ENCODE data around the gene PPFIA1. TPM values are rescaled to one million over a fixed set of nuclear protein-coding genes. Genes with fewer than 3 reads are reported as not detected.
A peak's percentile ranks its signal among the peaks of the same experiment; 100 is the strongest.

The PPFIA1 gene
- polyA plus RNA-seq, 3 donors from 2014 or later = 4.6 to 13.4 (median 6.3) TPM

DNA sequence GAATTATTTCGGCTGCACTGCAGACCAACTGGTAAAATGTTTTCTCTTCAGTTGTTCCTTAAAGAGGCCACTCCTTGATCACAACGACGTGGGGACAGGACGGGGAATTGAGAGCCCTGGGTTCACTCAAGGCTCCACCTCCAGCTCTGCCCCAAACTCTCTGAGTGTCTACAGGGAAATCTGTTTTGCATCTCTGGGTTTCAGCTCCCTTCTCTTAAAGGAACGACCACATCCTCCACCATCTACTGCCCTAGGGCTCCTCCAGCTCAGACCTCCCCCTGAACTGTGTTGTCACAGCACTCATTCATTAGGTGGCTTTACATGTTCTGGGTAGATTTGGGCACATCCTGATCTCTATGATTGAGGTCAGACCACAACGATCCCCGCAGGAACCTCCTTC is 5.1 kb upstream of the PPFIA1 start:
- Mint-ChIP-seq H3K27me3 (ENCODE audit: low read depth in 3 of 3) (peaks cover 7 to 30% (median 14%) of the 10 kb centered on the region in 3 donors), H3K9me3 (no peaks in the 10 kb centered on the region), H3K36me3 (no peaks in the 10 kb centered on the region), H3K4me1 (peaks cover 9% of the 10 kb centered on the region in 2 donors), H3K4me3 (no peak overlapping the region), H3K27ac (no peak overlapping the region)
- DNase-seq = no peak

DNA sequence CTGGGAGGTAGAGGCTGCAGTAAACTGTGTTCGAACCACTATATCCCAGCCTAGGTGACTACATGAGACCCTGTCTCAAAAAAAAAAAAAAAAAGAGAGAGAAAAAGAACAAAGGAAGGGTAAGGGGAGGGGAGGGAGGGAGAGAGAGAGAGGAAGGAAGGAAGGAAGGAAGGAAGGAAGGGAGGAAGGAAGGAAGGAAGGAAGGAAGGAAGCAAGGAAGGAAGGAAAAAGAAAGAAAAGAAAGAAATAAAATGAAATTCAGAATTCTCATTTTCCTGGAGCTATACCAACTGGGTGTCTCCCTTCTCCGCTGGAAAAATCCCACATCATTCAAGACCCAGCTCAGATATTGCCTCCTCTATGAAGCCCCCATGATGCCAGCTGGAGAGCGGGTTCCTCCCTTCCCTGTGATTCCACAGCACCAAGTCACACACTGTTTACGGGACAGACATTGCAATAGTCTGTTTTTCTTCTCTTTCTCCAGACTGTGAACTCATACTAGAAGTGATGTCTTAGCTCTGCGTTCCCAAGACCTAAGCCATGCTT is 3.0 kb upstream of the PPFIA1 start:
- DNase-seq = no peak
- peaks cover 7 to 30% (median 17%) of the 10 kb centered on the region in 3 donors for H3K27me3 Mint-ChIP-seq (ENCODE audit: low read depth in 3 of 3)
- no peaks in the 10 kb centered on the region for H3K36me3 Mint-ChIP-seq
- H3K4me1 Mint-ChIP-seq = peaks cover 18 to 22% of the 10 kb centered on the region in 2 donors
- no peaks in the 10 kb centered on the region for H3K9me3 Mint-ChIP-seq
- H3K27ac Mint-ChIP-seq = no peak overlapping the region
- H3K4me3 Mint-ChIP-seq = peak overlapping the region in 1 of 5 donors; percentile 30

DNA sequence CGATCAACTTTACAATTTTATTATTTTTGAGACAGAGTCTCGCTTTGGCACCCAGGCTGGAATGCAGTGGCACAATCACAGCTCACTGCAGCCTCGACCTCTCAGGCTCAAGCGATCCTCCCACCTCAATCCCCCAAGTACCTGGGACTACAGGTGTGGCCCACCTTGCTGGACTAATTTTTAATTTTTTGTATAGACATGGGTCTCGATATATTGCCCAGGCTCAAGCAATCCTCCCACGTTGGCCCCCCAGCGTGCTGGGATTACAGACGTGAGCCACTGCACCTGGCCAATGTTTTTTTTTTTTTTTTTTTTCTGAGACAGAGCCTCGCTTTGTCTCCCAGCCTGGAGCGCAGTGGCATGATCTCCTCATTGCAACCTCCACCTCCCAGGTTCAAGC is 2.0 kb upstream of the PPFIA1 start:
- Mint-ChIP-seq H3K4me3 (peak overlapping the region in 3 of 5 donors; percentile 38 to 88 (median 42)), H3K4me1 (peaks cover 20 to 33% of the 10 kb centered on the region in 2 donors), H3K36me3 (peaks cover 0 to 4% (median 0%) of the 10 kb centered on the region in 3 donors), H3K27me3 (ENCODE audit: low read depth in 3 of 3) (peaks cover 7 to 29% (median 17%) of the 10 kb centered on the region in 3 donors), H3K27ac (no peak overlapping the region), H3K9me3 (no peaks in the 10 kb centered on the region)
- DNase-seq = no peak

GRCh38 chr11:70270877-70271648 is 573 bp downstream of the PPFIA1 start:
- peak; percentile 56 to 62 (median 58) for DNase-seq
- Mint-ChIP-seq H3K27ac (peak overlapping the region; percentile 75 to 90 (median 84)), H3K9me3 (no peaks in the 10 kb centered on the region), H3K36me3 (peaks cover 0 to 12% (median 3%) of the 10 kb centered on the region in 3 donors), H3K4me1 (peaks cover 36 to 54% of the 10 kb centered on the region in 2 donors), H3K27me3 (ENCODE audit: low read depth in 3 of 3) (peaks cover 4 to 16% (median 14%) of the 10 kb centered on the region in 3 donors), H3K4me3 (peak overlapping the region; percentile 88 to 93 (median 90))

DNA sequence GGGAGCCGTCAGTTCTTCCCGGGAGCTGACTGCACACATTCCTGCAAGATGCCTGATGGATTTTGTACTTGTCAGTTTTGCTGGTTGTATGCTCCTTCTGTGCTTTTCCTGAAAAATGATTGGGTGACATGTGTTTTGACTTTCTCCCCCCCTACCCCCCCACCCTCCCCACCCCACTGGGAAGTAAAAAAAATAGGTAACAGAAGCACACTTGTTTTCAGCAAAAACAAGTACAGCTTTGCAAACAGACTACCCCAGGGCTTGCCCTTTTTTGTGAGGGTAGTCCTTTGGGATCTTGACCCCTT is 1.1 kb downstream of the PPFIA1 start:
- Mint-ChIP-seq H3K27me3 (ENCODE audit: low read depth in 3 of 3) (peaks cover 4 to 16% (median 14%) of the 10 kb centered on the region in 3 donors), H3K4me1 (peaks cover 37 to 59% of the 10 kb centered on the region in 2 donors), H3K4me3 (peak overlapping the region; percentile 88 to 93 (median 90)), H3K27ac (peak overlapping the region; percentile 78 to 90 (median 84)), H3K9me3 (no peaks in the 10 kb centered on the region), H3K36me3 (peaks cover 0 to 12% (median 3%) of the 10 kb centered on the region in 3 donors)
- no peak for DNase-seq

GRCh38 chr11:70272009-70272408 is 1.5 kb downstream of the PPFIA1 start:
- Mint-ChIP-seq H3K4me3 (peak overlapping the region; percentile 69 to 82 (median 80)), H3K9me3 (no peaks in the 10 kb centered on the region), H3K27ac (peak overlapping the region in 4 of 6 donors; percentile 17 to 81 (median 76)), H3K27me3 (ENCODE audit: low read depth in 3 of 3) (peaks cover 4 to 16% (median 14%) of the 10 kb centered on the region in 3 donors), H3K4me1 (peaks cover 39 to 63% of the 10 kb centered on the region in 2 donors), H3K36me3 (peaks cover 0 to 12% (median 3%) of the 10 kb centered on the region in 3 donors)
- DNase-seq = no peak

- Mint-ChIP-seq H3K27ac (no peak overlapping the region), H3K9me3 (no peaks in the 10 kb centered on the region), H3K4me3 (no peak overlapping the region), H3K27me3 (ENCODE audit: low read depth in 3 of 3) (peaks cover 0 to 6% (median 3%) of the 10 kb centered on the region in 3 donors), H3K36me3 (peaks cover 10 to 20% (median 17%) of the 10 kb centered on the region in 3 donors), H3K4me1 (peaks cover 30 to 56% of the 10 kb centered on the region in 2 donors)
- DNase-seq = no peak
Observed at GRCh38 chr11:70278994-70279393, 8.5 kb downstream of the PPFIA1 start.

DNA sequence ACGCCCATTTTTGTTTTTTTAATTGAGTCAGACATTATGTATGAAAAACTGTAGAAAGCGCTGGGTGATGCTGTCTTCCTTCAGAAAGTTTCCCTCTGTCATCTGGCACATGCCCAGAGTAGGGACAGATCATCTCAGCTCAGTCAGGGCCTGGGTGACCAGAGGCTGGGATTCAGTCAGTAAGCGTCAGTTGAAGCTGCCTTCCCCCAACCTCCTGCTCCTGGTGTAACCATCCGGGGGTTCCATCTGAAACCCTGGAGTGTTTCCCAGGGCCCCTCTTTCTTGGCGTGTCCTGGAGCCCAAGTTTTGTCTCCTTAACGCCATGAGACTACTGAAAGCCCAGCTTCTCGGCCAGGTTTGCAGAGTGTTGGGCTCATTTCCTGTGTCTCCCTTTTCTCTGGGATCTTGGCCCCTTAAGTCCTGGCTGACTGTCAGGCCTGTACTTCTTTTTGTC is 10.7 kb downstream of the PPFIA1 start:
- Mint-ChIP-seq H3K36me3 (peaks cover 19 to 21% (median 20%) of the 10 kb centered on the region in 3 donors), H3K27me3 (ENCODE audit: low read depth in 3 of 3) (peaks cover 0 to 10% (median 3%) of the 10 kb centered on the region in 3 donors), H3K9me3 (no peaks in the 10 kb centered on the region), H3K27ac (peak overlapping the region in 1 of 6 donors; percentile 25), H3K4me3 (no peak overlapping the region), H3K4me1 (peaks cover 14 to 37% of the 10 kb centered on the region in 2 donors)
- DNase-seq = no peak

- Mint-ChIP-seq H3K27ac (peak overlapping the region in 1 of 6 donors; percentile 58), H3K36me3 (peaks cover 20 to 26% (median 24%) of the 10 kb centered on the region in 3 donors), H3K4me1 (peaks cover 11 to 28% of the 10 kb centered on the region in 2 donors), H3K4me3 (no peak overlapping the region), H3K9me3 (no peaks in the 10 kb centered on the region), H3K27me3 (ENCODE audit: low read depth in 3 of 3) (peaks cover 0 to 10% (median 3%) of the 10 kb centered on the region in 3 donors)
- DNase-seq = no peak
Observed at GRCh38 chr11:70282012-70282411, 11.5 kb downstream of the PPFIA1 start.

GRCh38 chr11:70288721-70289120 is 18.2 kb downstream of the PPFIA1 start:
- Mint-ChIP-seq H3K36me3 (peaks cover 19 to 39% (median 25%) of the 10 kb centered on the region in 3 donors), H3K27me3 (ENCODE audit: low read depth in 3 of 3) (peaks cover 0 to 4% (median 0%) of the 10 kb centered on the region in 3 donors), H3K4me1 (peaks cover 11 to 18% of the 10 kb centered on the region in 2 donors), H3K4me3 (no peak overlapping the region), H3K9me3 (no peaks in the 10 kb centered on the region), H3K27ac (no peak overlapping the region)
- DNase-seq = no peak

DNA sequence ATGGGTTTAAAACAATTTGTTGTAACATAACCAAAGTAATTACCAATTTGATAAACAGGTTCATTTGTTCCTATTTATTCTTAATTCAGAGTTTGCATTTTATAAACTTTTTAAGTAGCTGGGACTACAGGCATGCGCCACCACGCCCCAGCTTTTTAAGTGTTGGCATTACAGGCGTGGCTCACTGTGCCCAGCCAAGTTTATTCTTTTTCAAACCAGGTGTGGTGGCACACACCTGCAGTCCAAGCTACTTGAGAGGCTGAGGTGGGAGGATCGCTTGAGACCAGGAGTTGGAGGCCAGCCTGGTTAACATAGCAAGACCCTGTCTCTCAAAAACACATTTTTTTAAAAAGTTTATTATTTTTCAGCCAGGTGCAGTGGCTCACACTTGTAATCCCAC is 19.1 kb downstream of the PPFIA1 start:
- Mint-ChIP-seq H3K27me3 (ENCODE audit: low read depth in 3 of 3) (peaks cover 0 to 2% (median 0%) of the 10 kb centered on the region in 3 donors), H3K36me3 (peaks cover 14 to 42% (median 22%) of the 10 kb centered on the region in 3 donors), H3K4me3 (no peak overlapping the region), H3K27ac (no peak overlapping the region), H3K4me1 (peaks cover 15 to 24% of the 10 kb centered on the region in 2 donors), H3K9me3 (no peaks in the 10 kb centered on the region)
- no peak for DNase-seq

DNA sequence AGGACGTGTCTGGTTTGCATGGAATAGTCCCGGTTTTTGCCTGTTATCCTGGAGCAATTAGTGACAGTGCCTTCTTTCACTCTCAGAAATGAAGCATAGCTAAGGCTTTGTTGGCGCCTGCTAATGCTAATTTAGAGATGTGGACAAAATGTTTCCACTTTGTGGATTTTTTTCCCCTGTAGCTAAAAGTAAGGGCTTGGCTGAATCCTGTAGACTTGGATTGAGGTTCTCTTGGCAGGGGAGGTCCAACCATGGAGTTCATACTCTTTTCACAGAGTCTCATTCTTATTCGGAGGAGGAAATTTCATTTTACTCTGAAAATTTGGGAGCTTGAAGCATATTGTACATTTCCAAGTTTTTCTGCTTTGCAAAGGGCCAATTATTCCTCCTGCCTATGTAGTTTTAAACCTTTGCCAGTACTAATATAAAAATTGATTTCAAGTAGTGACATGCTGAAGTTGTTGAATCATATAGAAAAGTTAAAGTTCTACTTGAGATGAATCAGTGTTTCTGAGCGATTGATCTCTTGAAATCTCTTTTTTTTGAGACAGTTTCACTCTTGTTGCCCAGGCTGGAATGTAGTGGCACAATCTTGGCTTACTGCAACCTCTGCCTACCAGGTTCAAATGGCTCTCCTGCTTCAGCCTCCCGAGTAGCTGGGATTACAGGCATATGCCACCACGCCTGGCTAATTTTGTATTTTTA is 20.0 kb downstream of the PPFIA1 start:
- DNase-seq = no peak
- Mint-ChIP-seq H3K4me3 (no peak overlapping the region), H3K27ac (no peak overlapping the region), H3K9me3 (no peaks in the 10 kb centered on the region), H3K36me3 (peaks cover 13 to 39% (median 21%) of the 10 kb centered on the region in 3 donors), H3K27me3 (ENCODE audit: low read depth in 3 of 3) (no peaks in the 10 kb centered on the region), H3K4me1 (peaks cover 15 to 24% of the 10 kb centered on the region in 2 donors)

GRCh38 chr11:70292166-70292565 is 21.7 kb downstream of the PPFIA1 start:
- no peak for DNase-seq
- Mint-ChIP-seq H3K9me3 (no peaks in the 10 kb centered on the region), H3K36me3 (peaks cover 10 to 26% (median 22%) of the 10 kb centered on the region in 3 donors), H3K27ac (no peak overlapping the region), H3K4me3 (no peak overlapping the region), H3K27me3 (ENCODE audit: low read depth in 3 of 3) (no peaks in the 10 kb centered on the region), H3K4me1 (peaks cover 15 to 24% of the 10 kb centered on the region in 2 donors)

All from immature natural killer cell (primary cell).